ENCODE data around the gene OTUD1. TPM values are rescaled to one million over a fixed set of nuclear protein-coding genes. Genes with fewer than 3 reads are reported as not detected.

Gene OTUD1
- polyA plus RNA-seq, 2 of the 4 experiments (the other 2 are of a cell fraction) = 2.3 to 2.4 TPM

GRCh38 chr10:23457632-23458417, 18.9 kb downstream of the OTUD1 start:
- Histone ChIP-seq H3K9me3 (no peaks in the 10 kb centered on the region), H3K4me1 (no peaks in the 10 kb centered on the region), H3K27ac (no peak overlapping the region), H3K4me3 (no peak overlapping the region), H3K4me2 (no peak overlapping the region)
- CTCF ChIA-PET = no interaction called here
- DNase-seq (ENCODE audit: low read depth in 1 of 2, low spot score in 1 of 2) = no peak
- WGBS (ENCODE audit: missing lambda C conversion rate) = 55% methylated on average over 6 of the region's 6 CpGs
- no peak for TF ChIP-seq KDM5A (IDR thresholded peaks at IDR 0.05)
- no peak for TF ChIP-seq RARB (CRISPR knock-in tag; IDR thresholded peaks at IDR 0.05)
- TF ChIP-seq CHD4 (IDR thresholded peaks at IDR 0.05; ENCODE audit: borderline replicate concordance) = no peak
- TF ChIP-seq MAX (IDR thresholded peaks at IDR 0.05) = no peak
- TF ChIP-seq CEBPB (IDR thresholded peaks at IDR 0.05) = no peak
- TF ChIP-seq RNF2 (IDR thresholded peaks at IDR 0.05; ENCODE audit: borderline replicate concordance, low read depth) = no peak
- no peak for TF ChIP-seq JUNB (IDR thresholded peaks at IDR 0.05)
- TF ChIP-seq RAD21 (conservative IDR thresholded peaks at IDR 0.05 in 1 of 2, IDR thresholded peaks at IDR 0.05 in 1 of 2) = no peak
- no peak for TF ChIP-seq RFX5 (IDR thresholded peaks at IDR 0.05)
- TF ChIP-seq E2F6 (IDR thresholded peaks at IDR 0.05; ENCODE audit: borderline replicate concordance, low read depth) = no peak
- TF ChIP-seq JUN (IDR thresholded peaks at IDR 0.05) = no peak
- TF ChIP-seq EP300 (IDR thresholded peaks at IDR 0.05) = no peak
- TF ChIP-seq SMC3 (IDR thresholded peaks at IDR 0.05) = no peak
- no peak for TF ChIP-seq ZC3H11A (IDR thresholded peaks at IDR 0.05)
- TF ChIP-seq HES2 (IDR thresholded peaks at IDR 0.05) = no peak
- no peak for TF ChIP-seq BHLHE40 (IDR thresholded peaks at IDR 0.05; ENCODE audit: low read depth, low read length)
- no peak for TF ChIP-seq BCL3 (IDR thresholded peaks at IDR 0.05)
- no peak for TF ChIP-seq POLR2AphosphoS2 (conservative IDR thresholded peaks at IDR 0.05; ENCODE audit: low read length)
- no peak for TF ChIP-seq NFE2L2 (conservative IDR thresholded peaks at IDR 0.05; ENCODE audit: low read length)
- POLR2A ChIA-PET = no interaction called here
- no peak for ATAC-seq
- FAIRE-seq = no peak

GRCh38 chr10:23459308-23459939, 20.5 kb downstream of the OTUD1 start:
- Histone ChIP-seq H3K4me3 (no peak overlapping the region), H3K4me1 (no peaks in the 10 kb centered on the region), H3K4me2 (no peak overlapping the region), H3K27ac (no peak overlapping the region), H3K9me3 (no peaks in the 10 kb centered on the region)
- POLR2A ChIA-PET = no interaction called here
- WGBS (ENCODE audit: missing lambda C conversion rate) = 55% methylated on average over 6 of the region's 6 CpGs
- FAIRE-seq (no peak), ATAC-seq (no peak), DNase-seq (ENCODE audit: low read depth in 1 of 2, low spot score in 1 of 2) (no peak)
- TF ChIP-seq EP300 (IDR thresholded peaks at IDR 0.05) = no peak
- TF ChIP-seq NFE2L2 (conservative IDR thresholded peaks at IDR 0.05; ENCODE audit: low read length) = no peak
- no peak for TF ChIP-seq TP53 (CRISPR knock-in tag; IDR thresholded peaks at IDR 0.05)
- no peak for TF ChIP-seq MAZ (IDR thresholded peaks at IDR 0.05; ENCODE audit: borderline replicate concordance, low read depth, low read length)
- no peak for TF ChIP-seq MAFK (IDR thresholded peaks at IDR 0.05; ENCODE audit: partially characterized antibody)
- no peak for TF ChIP-seq GATA3 (IDR thresholded peaks at IDR 0.05; ENCODE audit: borderline replicate concordance)
- TF ChIP-seq POLR2A (IDR thresholded peaks at IDR 0.05; ENCODE audit: low read length) = no peak
- no peak for TF ChIP-seq CHD2 (IDR thresholded peaks at IDR 0.05; ENCODE audit: low read length, partially characterized antibody)
- TF ChIP-seq E2F6 (IDR thresholded peaks at IDR 0.05; ENCODE audit: borderline replicate concordance, low read depth) = no peak
- TF ChIP-seq HOXB13 (CRISPR knock-in tag; IDR thresholded peaks at IDR 0.05; ENCODE audit: low read depth) = no peak
- no peak for TF ChIP-seq CTCF (IDR thresholded peaks at IDR 0.05)
- no peak for TF ChIP-seq HMGXB4 (CRISPR knock-in tag; IDR thresholded peaks at IDR 0.05; ENCODE audit: borderline replicate concordance)
- no peak for TF ChIP-seq MYC (IDR thresholded peaks at IDR 0.05; ENCODE audit: borderline replicate concordance, low read length)
- TF ChIP-seq PBX3 (IDR thresholded peaks at IDR 0.05) = no peak
- CTCF ChIA-PET = no interaction called here
